SK-N-SH (cell line): Measurements from ENCODE around the gene PPP2R2B.

Experiments used
- EZH2phosphoT487 ChIP-seq: fragments of 200-600 bp; sonication (generic); IDR thresholded peaks from 2 replicates; pipeline ENCODE4 v1.6.1; 2017; ENCODE audit warnings: low read depth, mixed run types, mild to moderate bottlenecking, antibody characterized with exemption, moderate library complexity, borderline replicate concordance
- JUND ChIP-seq: IDR thresholded peaks from 2 replicates; pipeline ENCODE4 v1.4.0; 2012
- MXI1 ChIP-seq: IDR thresholded peaks from 2 replicates; pipeline ENCODE4 v1.6.1; 2012; ENCODE audit warnings: mild to moderate bottlenecking, low read depth, low read length, improper control_type of control experiment
- NRF1 ChIP-seq: IDR thresholded peaks from 2 replicates; pipeline ENCODE4 v1.6.1; 2012; ENCODE audit warnings: low read depth, mild to moderate bottlenecking, low read length
- POLR2AphosphoS5 ChIP-seq: IDR thresholded peaks from 2 replicates; pipeline ENCODE4 v1.6.1; 2012; ENCODE audit warnings: low read depth, low read length
- TAF1 ChIP-seq: IDR thresholded peaks from 2 replicates; pipeline ENCODE4 v1.6.1; 2012; ENCODE audit warnings: low read depth, mild to moderate bottlenecking, low read length, moderate library complexity, borderline replicate concordance
- TF ChIP-seq, protein P1 (sequence below): IDR thresholded peaks from 2 replicates; pipeline ENCODE4 v1.6.1; 2012; ENCODE audit warnings: mild to moderate bottlenecking, low read depth, low read length, moderate library complexity
- TF ChIP-seq, protein P2 (sequence below): fragments of 200-600 bp; sonication (generic); IDR thresholded peaks from 2 replicates; pipeline ENCODE4 v1.6.1; 2017; ENCODE audit warnings: antibody characterized with exemption, mild to moderate bottlenecking, moderate library complexity

DNA sequence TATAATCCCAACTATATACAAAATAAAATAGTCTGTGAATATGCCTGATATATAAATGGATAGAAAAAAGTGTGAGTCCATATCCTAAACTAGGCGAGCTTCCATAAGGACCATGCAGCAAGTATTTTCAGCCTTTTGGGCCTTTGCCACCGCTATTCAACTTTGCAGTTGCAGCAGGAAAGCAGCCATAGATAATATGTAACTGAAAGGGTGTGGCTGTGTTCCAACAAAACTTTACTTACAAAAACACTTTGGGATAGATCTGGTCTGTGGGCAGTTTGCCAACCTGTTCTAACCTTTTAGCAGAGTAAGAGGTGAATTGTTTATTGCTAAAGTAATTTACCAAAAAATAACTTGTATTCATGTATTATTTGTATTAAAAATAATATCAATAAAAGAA, 234.8 kb downstream of the PPP2R2B start:
- no peak for TF ChIP-seq POLR2AphosphoS5
- no peak for TF ChIP-seq TAF1
- TF ChIP-seq MXI1 = no peak
- TF ChIP-seq, protein P1, sequence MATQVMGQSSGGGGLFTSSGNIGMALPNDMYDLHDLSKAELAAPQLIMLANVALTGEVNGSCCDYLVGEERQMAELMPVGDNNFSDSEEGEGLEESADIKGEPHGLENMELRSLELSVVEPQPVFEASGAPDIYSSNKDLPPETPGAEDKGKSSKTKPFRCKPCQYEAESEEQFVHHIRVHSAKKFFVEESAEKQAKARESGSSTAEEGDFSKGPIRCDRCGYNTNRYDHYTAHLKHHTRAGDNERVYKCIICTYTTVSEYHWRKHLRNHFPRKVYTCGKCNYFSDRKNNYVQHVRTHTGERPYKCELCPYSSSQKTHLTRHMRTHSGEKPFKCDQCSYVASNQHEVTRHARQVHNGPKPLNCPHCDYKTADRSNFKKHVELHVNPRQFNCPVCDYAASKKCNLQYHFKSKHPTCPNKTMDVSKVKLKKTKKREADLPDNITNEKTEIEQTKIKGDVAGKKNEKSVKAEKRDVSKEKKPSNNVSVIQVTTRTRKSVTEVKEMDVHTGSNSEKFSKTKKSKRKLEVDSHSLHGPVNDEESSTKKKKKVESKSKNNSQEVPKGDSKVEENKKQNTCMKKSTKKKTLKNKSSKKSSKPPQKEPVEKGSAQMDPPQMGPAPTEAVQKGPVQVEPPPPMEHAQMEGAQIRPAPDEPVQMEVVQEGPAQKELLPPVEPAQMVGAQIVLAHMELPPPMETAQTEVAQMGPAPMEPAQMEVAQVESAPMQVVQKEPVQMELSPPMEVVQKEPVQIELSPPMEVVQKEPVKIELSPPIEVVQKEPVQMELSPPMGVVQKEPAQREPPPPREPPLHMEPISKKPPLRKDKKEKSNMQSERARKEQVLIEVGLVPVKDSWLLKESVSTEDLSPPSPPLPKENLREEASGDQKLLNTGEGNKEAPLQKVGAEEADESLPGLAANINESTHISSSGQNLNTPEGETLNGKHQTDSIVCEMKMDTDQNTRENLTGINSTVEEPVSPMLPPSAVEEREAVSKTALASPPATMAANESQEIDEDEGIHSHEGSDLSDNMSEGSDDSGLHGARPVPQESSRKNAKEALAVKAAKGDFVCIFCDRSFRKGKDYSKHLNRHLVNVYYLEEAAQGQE = no peak
- TF ChIP-seq JUND = no peak
- TF ChIP-seq, protein P2, sequence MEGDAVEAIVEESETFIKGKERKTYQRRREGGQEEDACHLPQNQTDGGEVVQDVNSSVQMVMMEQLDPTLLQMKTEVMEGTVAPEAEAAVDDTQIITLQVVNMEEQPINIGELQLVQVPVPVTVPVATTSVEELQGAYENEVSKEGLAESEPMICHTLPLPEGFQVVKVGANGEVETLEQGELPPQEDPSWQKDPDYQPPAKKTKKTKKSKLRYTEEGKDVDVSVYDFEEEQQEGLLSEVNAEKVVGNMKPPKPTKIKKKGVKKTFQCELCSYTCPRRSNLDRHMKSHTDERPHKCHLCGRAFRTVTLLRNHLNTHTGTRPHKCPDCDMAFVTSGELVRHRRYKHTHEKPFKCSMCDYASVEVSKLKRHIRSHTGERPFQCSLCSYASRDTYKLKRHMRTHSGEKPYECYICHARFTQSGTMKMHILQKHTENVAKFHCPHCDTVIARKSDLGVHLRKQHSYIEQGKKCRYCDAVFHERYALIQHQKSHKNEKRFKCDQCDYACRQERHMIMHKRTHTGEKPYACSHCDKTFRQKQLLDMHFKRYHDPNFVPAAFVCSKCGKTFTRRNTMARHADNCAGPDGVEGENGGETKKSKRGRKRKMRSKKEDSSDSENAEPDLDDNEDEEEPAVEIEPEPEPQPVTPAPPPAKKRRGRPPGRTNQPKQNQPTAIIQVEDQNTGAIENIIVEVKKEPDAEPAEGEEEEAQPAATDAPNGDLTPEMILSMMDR = no peak
- TF ChIP-seq EZH2phosphoT487 = no peak
- no peak for TF ChIP-seq NRF1
